HL-60 (cell line): ENCODE measurements around the gene SPAM1.
A peak's percentile ranks its signal among the peaks of the same experiment; 100 is the strongest.

ENCODE experiments used
- DNase-seq, 2 experiments: peaks; one replicate each; pipeline ENCODE4 v3.0.0-alpha.2; 2010 to 2020; ENCODE audit warnings: low read depth in 1 of 2, low spot score in 1 of 2
- H3K27ac ChIP-seq: fragments of 250-450 bp; sonication (Bioruptor Pico); replicated peaks from 2 replicates; pipeline ENCODE4 v1.5.1; 2020; ENCODE audit warnings: mild to moderate bottlenecking, moderate library complexity
- H3K27me3 ChIP-seq: fragments of 250-450 bp; sonication (Bioruptor Pico); 2 replicates; pipeline ENCODE4 v1.5.1; 2021; ENCODE audit warnings: mild to moderate bottlenecking, moderate library complexity; ENCODE audit not compliant: insufficient read depth, poor library complexity, severe bottlenecking
- H3K4me3 ChIP-seq: replicated peaks from 2 replicates; pipeline ENCODE4 v1.5.1; 2011; ENCODE audit warnings: mild to moderate bottlenecking, control low read depth, low read length; ENCODE audit not compliant: insufficient read depth
- GABPA ChIP-seq: IDR thresholded peaks from 2 replicates; pipeline ENCODE4 v1.6.1; 2012; ENCODE audit warnings: low read depth
- POLR2AphosphoS5 ChIP-seq: IDR thresholded peaks from 2 replicates; pipeline ENCODE4 v1.6.1; 2012; ENCODE audit warnings: low read depth
- SPI1 ChIP-seq: IDR thresholded peaks from 2 replicates; pipeline ENCODE4 v1.6.1; 2012; ENCODE audit warnings: low read depth, mild to moderate bottlenecking, borderline replicate concordance
- TF ChIP-seq, protein P1 (sequence below): IDR thresholded peaks from 2 replicates; pipeline ENCODE4 v1.6.1; 2012; ENCODE audit warnings: low read depth; ENCODE audit not compliant: insufficient replicate concordance
- TF ChIP-seq, protein P2 (sequence below): IDR thresholded peaks from one replicate; pipeline ENCODE4 v1.5.1; 2011; ENCODE audit warnings: low read length, control low read depth, inconsistent platforms; ENCODE audit not compliant: insufficient read depth

SPAM1 gene

DNA sequence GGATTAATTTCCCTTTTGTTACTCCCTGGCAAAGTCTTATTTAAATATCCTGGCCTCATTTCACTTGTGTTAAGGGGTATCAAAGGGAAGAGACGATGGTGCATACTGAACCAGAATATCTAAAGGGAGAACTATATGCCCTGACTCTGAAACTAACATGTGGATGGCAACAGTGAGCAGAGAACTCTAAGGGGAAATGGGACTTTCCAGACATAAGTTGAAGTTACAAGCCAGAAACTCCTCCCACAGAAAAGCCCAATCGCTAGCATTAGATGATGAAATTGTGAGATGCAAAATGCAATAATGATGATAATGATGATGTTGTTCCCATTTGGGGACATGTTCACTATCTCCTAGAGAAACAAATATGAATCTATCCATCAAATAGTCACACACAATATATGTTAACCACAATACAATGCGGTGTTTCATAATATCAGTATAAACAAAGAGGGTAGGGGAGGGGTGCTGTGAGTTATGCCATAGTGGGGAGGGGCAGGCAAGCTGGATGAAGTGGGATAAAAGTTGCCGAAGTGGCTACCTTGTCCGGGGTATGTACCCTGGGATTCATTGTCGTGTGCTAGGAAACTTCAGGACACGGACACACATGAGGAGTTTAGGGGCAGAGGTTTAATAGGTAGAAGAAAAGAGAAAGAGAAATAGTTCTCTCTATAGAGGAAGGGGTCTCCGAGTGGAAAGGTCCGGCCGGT lies 70.7 kb downstream of the SPAM1 start:
- H3K27ac ChIP-seq, result no peak overlapping the region

DNA sequence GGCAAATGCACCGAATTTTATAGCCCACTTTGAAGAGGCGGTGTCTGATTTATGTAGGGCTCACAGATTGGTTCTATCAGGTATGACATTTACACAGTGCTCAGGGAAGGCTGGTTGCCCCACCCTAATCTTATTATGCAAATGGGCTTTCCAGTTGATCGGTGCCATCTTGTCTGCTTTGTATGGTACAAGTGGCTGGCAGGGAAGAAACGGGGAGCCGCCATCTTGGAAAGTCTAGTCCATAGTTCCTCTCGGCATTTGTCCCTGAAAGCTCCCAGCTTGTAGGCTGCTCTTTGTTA lies 71.2 kb downstream of the SPAM1 start:
- Histone ChIP-seq H3K27ac (no peak overlapping the region), H3K27me3 (no peaks in the 10 kb centered on the region), H3K4me3 (no peak overlapping the region)
- no peak for DNase-seq
- TF ChIP-seq SPI1, result no peak
- TF ChIP-seq, protein P1, sequence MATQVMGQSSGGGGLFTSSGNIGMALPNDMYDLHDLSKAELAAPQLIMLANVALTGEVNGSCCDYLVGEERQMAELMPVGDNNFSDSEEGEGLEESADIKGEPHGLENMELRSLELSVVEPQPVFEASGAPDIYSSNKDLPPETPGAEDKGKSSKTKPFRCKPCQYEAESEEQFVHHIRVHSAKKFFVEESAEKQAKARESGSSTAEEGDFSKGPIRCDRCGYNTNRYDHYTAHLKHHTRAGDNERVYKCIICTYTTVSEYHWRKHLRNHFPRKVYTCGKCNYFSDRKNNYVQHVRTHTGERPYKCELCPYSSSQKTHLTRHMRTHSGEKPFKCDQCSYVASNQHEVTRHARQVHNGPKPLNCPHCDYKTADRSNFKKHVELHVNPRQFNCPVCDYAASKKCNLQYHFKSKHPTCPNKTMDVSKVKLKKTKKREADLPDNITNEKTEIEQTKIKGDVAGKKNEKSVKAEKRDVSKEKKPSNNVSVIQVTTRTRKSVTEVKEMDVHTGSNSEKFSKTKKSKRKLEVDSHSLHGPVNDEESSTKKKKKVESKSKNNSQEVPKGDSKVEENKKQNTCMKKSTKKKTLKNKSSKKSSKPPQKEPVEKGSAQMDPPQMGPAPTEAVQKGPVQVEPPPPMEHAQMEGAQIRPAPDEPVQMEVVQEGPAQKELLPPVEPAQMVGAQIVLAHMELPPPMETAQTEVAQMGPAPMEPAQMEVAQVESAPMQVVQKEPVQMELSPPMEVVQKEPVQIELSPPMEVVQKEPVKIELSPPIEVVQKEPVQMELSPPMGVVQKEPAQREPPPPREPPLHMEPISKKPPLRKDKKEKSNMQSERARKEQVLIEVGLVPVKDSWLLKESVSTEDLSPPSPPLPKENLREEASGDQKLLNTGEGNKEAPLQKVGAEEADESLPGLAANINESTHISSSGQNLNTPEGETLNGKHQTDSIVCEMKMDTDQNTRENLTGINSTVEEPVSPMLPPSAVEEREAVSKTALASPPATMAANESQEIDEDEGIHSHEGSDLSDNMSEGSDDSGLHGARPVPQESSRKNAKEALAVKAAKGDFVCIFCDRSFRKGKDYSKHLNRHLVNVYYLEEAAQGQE, result no peak
- no peak for TF ChIP-seq GABPA
- TF ChIP-seq, protein P2, sequence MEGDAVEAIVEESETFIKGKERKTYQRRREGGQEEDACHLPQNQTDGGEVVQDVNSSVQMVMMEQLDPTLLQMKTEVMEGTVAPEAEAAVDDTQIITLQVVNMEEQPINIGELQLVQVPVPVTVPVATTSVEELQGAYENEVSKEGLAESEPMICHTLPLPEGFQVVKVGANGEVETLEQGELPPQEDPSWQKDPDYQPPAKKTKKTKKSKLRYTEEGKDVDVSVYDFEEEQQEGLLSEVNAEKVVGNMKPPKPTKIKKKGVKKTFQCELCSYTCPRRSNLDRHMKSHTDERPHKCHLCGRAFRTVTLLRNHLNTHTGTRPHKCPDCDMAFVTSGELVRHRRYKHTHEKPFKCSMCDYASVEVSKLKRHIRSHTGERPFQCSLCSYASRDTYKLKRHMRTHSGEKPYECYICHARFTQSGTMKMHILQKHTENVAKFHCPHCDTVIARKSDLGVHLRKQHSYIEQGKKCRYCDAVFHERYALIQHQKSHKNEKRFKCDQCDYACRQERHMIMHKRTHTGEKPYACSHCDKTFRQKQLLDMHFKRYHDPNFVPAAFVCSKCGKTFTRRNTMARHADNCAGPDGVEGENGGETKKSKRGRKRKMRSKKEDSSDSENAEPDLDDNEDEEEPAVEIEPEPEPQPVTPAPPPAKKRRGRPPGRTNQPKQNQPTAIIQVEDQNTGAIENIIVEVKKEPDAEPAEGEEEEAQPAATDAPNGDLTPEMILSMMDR, result no peak
- TF ChIP-seq POLR2AphosphoS5, result no peak

More for the DNA sequence above, 70.7 kb downstream of the SPAM1 start:
- H3K27me3 ChIP-seq, result no peaks in the 10 kb centered on the region
- DNase-seq, result no peak
- no peak overlapping the region for H3K4me3 ChIP-seq
- TF ChIP-seq, protein P1, result no peak
- no peak for TF ChIP-seq SPI1
- TF ChIP-seq, protein P2, result no peak
- no peak for TF ChIP-seq POLR2AphosphoS5
- TF ChIP-seq GABPA, result no peak

DNA sequence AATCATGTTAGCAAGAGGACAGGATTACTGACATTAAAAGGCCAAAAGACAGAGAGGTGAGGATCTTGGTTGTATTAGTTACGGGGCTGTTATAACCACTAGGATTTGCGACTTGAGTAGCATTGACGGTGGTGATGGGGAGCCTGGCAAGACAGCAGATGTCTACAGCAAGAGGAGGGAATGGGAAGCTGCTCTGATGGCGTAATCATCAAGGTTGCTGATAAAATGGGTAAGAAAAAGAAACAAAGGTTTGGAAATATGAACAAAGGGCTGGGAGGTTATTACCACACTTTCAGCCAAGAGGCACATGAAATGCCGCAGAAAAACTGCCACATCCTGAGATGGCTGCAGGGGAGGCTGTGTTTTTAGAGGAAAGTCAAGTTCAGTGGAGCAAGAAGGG lies 73.9 kb downstream of the SPAM1 start:
- peak in 1 of 2 experiments; percentile 68 for DNase-seq
- Histone ChIP-seq H3K27ac (peak overlapping the region; percentile 73), H3K27me3 (no peaks in the 10 kb centered on the region), H3K4me3 (no peak overlapping the region)
- TF ChIP-seq GABPA (no peak), SPI1 (no peak), POLR2AphosphoS5 (no peak)
- TF ChIP-seq, protein P1, result no peak
- TF ChIP-seq, protein P2, result no peak
